Keratinocyte (primary cell): ENCODE results near the gene FOS. TPM values are rescaled to one million over a fixed set of nuclear protein-coding genes. Genes with fewer than 3 reads are reported as not detected.

Experiments
- DNase-seq: peaks from one replicate; pipeline ENCODE4 v3.0.0-alpha.2; 2011; ENCODE audit warnings: low read depth, missing footprints, low spot score
- FAIRE-seq: peaks from 2 replicates; lab custom pipeline; 2011; peaks lifted over from hg19 to GRCh38; lab: Jason Lieb, UNC
- H2AFZ ChIP-seq: 2 replicates; pipeline ENCODE4 v1.6.0; 2012; ENCODE audit warnings: low read length, control low read depth, inconsistent platforms; ENCODE audit not compliant: control insufficient read depth
- H3K27ac ChIP-seq: 2 replicates; pipeline ENCODE4 v1.5.1; 2011; ENCODE audit warnings: low read length; ENCODE audit not compliant: control insufficient read depth, insufficient read depth
- H3K27me3 ChIP-seq: 3 replicates; pipeline ENCODE4 v1.6.0; 2011; ENCODE audit warnings: low read length; ENCODE audit not compliant: control insufficient read depth, insufficient read depth; ENCODE audit errors: extremely low read depth
- H3K36me3 ChIP-seq, 2 experiments: 2 replicates in 1 of 2; 3 replicates in 1 of 2; pipeline ENCODE4 v1.5.1; 2011; ENCODE audit warnings: low read length in 2 of 2, mild to moderate bottlenecking in 1 of 2; ENCODE audit not compliant: control insufficient read depth in 2 of 2, insufficient read depth in 2 of 2; ENCODE audit errors: extremely low read depth in 1 of 2
- H3K4me1 ChIP-seq: 3 replicates; pipeline ENCODE4 v1.5.1; 2011; ENCODE audit warnings: low read length; ENCODE audit not compliant: control insufficient read depth, insufficient read depth; ENCODE audit errors: extremely low read depth
- H3K4me2 ChIP-seq: 3 replicates; pipeline ENCODE4 v1.6.0; 2011; ENCODE audit warnings: low read depth, low read length; ENCODE audit not compliant: control insufficient read depth, insufficient read depth; ENCODE audit errors: extremely low read depth
- H3K4me3 ChIP-seq, 3 experiments: fragments of 200-600 bp in 1 of 3; sonication (generic) in 1 of 3; 2 replicates in 2 of 3; 3 replicates in 1 of 3; pipeline ENCODE4 v1.5.1; 2011 to 2016; ENCODE audit warnings: low read length in 3 of 3, mild to moderate bottlenecking in 3 of 3, control low read depth in 2 of 3, inconsistent platforms in 1 of 3, low read depth in 1 of 3, mixed read lengths in 1 of 3, mixed run types in 1 of 3, moderate library complexity in 1 of 3; ENCODE audit not compliant: control insufficient read depth in 2 of 3, insufficient read depth in 2 of 3; ENCODE audit errors: extremely low read depth in 1 of 3
- H3K79me2 ChIP-seq: 2 replicates; pipeline ENCODE4 v1.6.0; 2012; ENCODE audit warnings: low read length; ENCODE audit not compliant: control insufficient read depth, insufficient read depth
- H3K9ac ChIP-seq: 3 replicates; pipeline ENCODE4 v1.6.0; 2011; ENCODE audit warnings: low read length; ENCODE audit not compliant: control insufficient read depth, insufficient read depth; ENCODE audit errors: extremely low read depth
- H3K9me1 ChIP-seq: 3 replicates; pipeline ENCODE4 v1.6.0; 2011; ENCODE audit warnings: low read length; ENCODE audit not compliant: control insufficient read depth, insufficient read depth; ENCODE audit errors: extremely low read depth
- H3K9me3 ChIP-seq: 2 replicates; pipeline ENCODE4 v1.5.1; 2012; ENCODE audit warnings: low read depth, low read length; ENCODE audit not compliant: control insufficient read depth
- H4K20me1 ChIP-seq: 3 replicates; pipeline ENCODE4 v1.6.0; 2011; ENCODE audit warnings: low read length; ENCODE audit not compliant: control insufficient read depth, insufficient read depth; ENCODE audit errors: extremely low read depth
- EZH2 ChIP-seq: IDR thresholded peaks from one replicate; pipeline ENCODE4 v1.6.1; 2012; ENCODE audit warnings: inconsistent platforms, mild to moderate bottlenecking, low read length, moderate library complexity
- dilution Hi-C: fragments of 300-500 bp; cut with MboI; formaldehyde crosslinking; loops from one replicate; pipeline ENCODE4 v1.7.0; 2020; ENCODE audit warnings: low sequenced_read_pairs; ENCODE audit not compliant: extremely low pct_ligation_motif_present
- polyA plus RNA-seq, 5 experiments: library from polyadenylated mRNA; depleted of rRNA in 3 of 5; stranded (reverse) in 3 of 5; stranded (forward) in 1 of 5; unstranded in 1 of 5; fragments of >200 nt; gene quantifications; 1 replicate in 1 of 5; 2 replicates in 3 of 5; 3 replicates in 1 of 5; pipeline versions ENCODE4 v1.2.1 to v1.2.3, GENCODE V29; 2011 to 2012; ENCODE audit warnings: missing spikeins in 2 of 5, low read depth in 1 of 5, low replicate concordance in 1 of 5
- TF ChIP-seq, protein P1 (sequence below), 3 experiments: IDR thresholded peaks in 1 of 3; conservative IDR thresholded peaks in 1 of 3; optimal IDR thresholded peaks in 1 of 3; 2 replicates in 2 of 3; 3 replicates in 1 of 3; pipeline versions ENCODE3 to v1.5.1; 2011; ENCODE audit warnings: low read length in 3 of 3, mild to moderate bottlenecking in 3 of 3, moderate library complexity in 2 of 3, control low read depth in 1 of 3, inconsistent platforms in 1 of 3; ENCODE audit not compliant: insufficient read depth in 2 of 3; ENCODE audit errors: extremely low read depth in 1 of 3

FOS gene
- polyA plus RNA-seq, 1 donor (not counting 4 experiments of a cell fraction or from before 2014, with no cell fraction given) = 121 TPM

DNA sequence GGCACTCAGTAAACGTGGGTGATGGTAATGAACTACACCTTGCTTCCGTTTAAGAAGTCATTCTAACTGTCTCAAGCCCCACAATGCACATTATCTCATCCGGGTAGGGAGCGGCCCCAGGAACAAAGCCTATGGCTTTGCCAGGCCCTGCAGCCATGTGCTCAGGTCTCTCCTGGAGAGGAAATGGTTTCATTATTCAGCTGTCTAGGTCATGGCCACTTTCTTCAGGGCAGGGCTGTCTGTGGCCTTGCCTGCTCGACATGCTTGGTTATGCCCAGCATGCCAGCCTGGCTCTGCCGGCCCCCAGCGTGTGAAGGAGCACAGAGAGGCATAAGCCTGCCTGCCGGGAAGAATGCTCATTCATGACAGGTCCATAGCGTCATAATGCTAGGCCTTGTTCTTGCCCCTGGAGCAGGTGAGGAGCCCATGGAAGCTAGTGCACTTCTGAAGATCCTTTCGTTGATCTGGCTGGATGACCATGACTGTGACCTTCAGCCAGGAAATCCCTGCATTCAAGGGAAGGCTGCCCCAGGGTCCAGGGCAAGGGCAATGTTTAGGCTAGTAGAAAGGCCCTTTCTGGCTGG is 26.3 kb upstream of the FOS start:
- peak overlapping the region; percentile 60 for H3K27ac ChIP-seq
- H3K79me2 ChIP-seq = no peaks in the 10 kb centered on the region
- no peak overlapping the region for H3K4me2 ChIP-seq
- DNase-seq (no peak), FAIRE-seq (peak; percentile 29)
- TF ChIP-seq, protein P1, sequence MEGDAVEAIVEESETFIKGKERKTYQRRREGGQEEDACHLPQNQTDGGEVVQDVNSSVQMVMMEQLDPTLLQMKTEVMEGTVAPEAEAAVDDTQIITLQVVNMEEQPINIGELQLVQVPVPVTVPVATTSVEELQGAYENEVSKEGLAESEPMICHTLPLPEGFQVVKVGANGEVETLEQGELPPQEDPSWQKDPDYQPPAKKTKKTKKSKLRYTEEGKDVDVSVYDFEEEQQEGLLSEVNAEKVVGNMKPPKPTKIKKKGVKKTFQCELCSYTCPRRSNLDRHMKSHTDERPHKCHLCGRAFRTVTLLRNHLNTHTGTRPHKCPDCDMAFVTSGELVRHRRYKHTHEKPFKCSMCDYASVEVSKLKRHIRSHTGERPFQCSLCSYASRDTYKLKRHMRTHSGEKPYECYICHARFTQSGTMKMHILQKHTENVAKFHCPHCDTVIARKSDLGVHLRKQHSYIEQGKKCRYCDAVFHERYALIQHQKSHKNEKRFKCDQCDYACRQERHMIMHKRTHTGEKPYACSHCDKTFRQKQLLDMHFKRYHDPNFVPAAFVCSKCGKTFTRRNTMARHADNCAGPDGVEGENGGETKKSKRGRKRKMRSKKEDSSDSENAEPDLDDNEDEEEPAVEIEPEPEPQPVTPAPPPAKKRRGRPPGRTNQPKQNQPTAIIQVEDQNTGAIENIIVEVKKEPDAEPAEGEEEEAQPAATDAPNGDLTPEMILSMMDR (optimal IDR thresholded peaks at IDR 0.05 in 1 of 3, IDR thresholded peaks at IDR 0.05 in 1 of 3, conservative IDR thresholded peaks at IDR 0.05 in 1 of 3; ENCODE audit: extremely low read depth in 1 of 3, insufficient read depth in 2 of 3, low read length in 3 of 3) = no peak
- TF ChIP-seq EZH2 = no peak
- no peaks in the 10 kb centered on the region for H3K27me3 ChIP-seq
- H3K4me3 ChIP-seq = no peak overlapping the region
- peaks cover 34% of the 10 kb centered on the region for H3K4me1 ChIP-seq
- peak overlapping the region; percentile 78 for H2AFZ ChIP-seq
- no peaks in the 10 kb centered on the region for H3K36me3 ChIP-seq
- dilution Hi-C loops = no loop called here
- no peaks in the 10 kb centered on the region for H3K9me3 ChIP-seq
- no peaks in the 10 kb centered on the region for H3K9me1 ChIP-seq
- no peaks in the 10 kb centered on the region for H4K20me1 ChIP-seq
- peak overlapping the region; percentile 33 for H3K9ac ChIP-seq

DNA sequence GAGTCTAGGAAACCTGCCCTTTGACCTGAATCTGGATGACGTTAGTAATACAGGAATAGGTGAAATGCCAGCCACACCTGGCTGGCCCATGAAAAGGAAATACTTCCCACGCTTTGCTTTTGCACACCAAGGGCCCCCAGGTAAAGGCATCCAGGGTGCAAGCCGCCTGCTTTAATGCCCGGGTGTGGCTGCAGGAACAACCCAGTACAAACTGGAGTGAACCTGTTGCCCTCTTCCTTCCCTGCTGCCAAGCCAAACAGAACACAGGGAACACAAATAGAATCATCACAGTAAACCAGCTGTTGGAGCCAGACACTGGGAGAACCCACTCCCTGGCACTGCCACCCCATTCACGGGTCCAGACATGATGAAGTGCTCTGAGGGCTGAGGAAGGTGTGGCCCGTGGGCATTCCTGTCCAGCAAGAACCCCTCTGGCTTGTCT is 24.2 kb upstream of the FOS start:
- TF ChIP-seq, protein P1 (optimal IDR thresholded peaks at IDR 0.05 in 1 of 3, IDR thresholded peaks at IDR 0.05 in 1 of 3, conservative IDR thresholded peaks at IDR 0.05 in 1 of 3; ENCODE audit: extremely low read depth in 1 of 3, insufficient read depth in 2 of 3, low read length in 3 of 3) = no peak
- no peak for TF ChIP-seq EZH2
- H3K9ac ChIP-seq = peak overlapping the region; percentile 70
- peak overlapping the region; percentile 89 for H3K27ac ChIP-seq
- DNase-seq (peak; percentile 87), FAIRE-seq (peak; percentile 96)
- H3K4me1 ChIP-seq = peaks cover 51% of the 10 kb centered on the region
- H3K9me1 ChIP-seq = peaks cover 2% of the 10 kb centered on the region
- no peaks in the 10 kb centered on the region for H3K79me2 ChIP-seq
- H2AFZ ChIP-seq = no peak overlapping the region
- no peaks in the 10 kb centered on the region for H4K20me1 ChIP-seq
- H3K9me3 ChIP-seq = no peaks in the 10 kb centered on the region
- H3K4me3 ChIP-seq = peak overlapping the region in 2 of 3 experiments; percentile 7 to 16
- H3K4me2 ChIP-seq = peak overlapping the region; percentile 66
- no peaks in the 10 kb centered on the region for H3K27me3 ChIP-seq
- dilution Hi-C loops = no loop called here
- H3K36me3 ChIP-seq = no peaks in the 10 kb centered on the region
